HEK293 (cell line): ENCODE results near the gene LAP3.

ENCODE experiments used
- CTCF ChIA-PET: fragments of 350-600 bp; formaldehyde crosslinking; extraction: SDS; loops from one replicate; lab custom pipeline; 2021; ENCODE audit warnings: antibody characterized with exemption; lab: Yijun Ruan, JAX
- POLR2A ChIA-PET: fragments of 300-600 bp; formaldehyde crosslinking; extraction: SDS; loops from one replicate; lab custom pipeline; 2020; ENCODE audit warnings: antibody characterized with exemption, inconsistent platforms; lab: Yijun Ruan, JAX
- H3K27ac ChIP-seq: fragments of 200-500 bp; sonication (Bioruptor generic); 2 replicates; pipeline ENCODE4 v1.5.1; 2014; ENCODE audit warnings: low read depth, low read length, control low read depth, inconsistent platforms; ENCODE audit errors: extremely low read depth
- H3K36me3 ChIP-seq, 2 experiments: fragments of 200-500 bp in 1 of 2; sonication (Bioruptor generic) in 1 of 2; 1 replicate in 1 of 2; 2 replicates in 1 of 2; pipeline ENCODE4 v1.5.1; 2014 to 2017; ENCODE audit warnings: inconsistent platforms in 2 of 2, low read length in 2 of 2; ENCODE audit not compliant: control insufficient read depth in 2 of 2, insufficient read depth in 1 of 2
- H3K4me1 ChIP-seq: fragments of 200-500 bp; sonication (Bioruptor generic); 2 replicates; pipeline ENCODE4 v1.5.1; 2014; ENCODE audit warnings: mild to moderate bottlenecking, low read length, inconsistent platforms; ENCODE audit not compliant: control insufficient read depth, insufficient read depth
- H3K4me3 ChIP-seq: 2 replicates; pipeline ENCODE4 v1.5.1; 2011; ENCODE audit warnings: low read depth, mild to moderate bottlenecking, control low read depth, low read length, moderate library complexity
- H3K9me3 ChIP-seq: fragments of 200-500 bp; sonication (Bioruptor generic); 2 replicates; pipeline ENCODE4 v1.5.1; 2014; ENCODE audit warnings: low read depth, low read length, inconsistent platforms; ENCODE audit not compliant: control insufficient read depth, insufficient read depth
- BCL11B ChIP-seq: fragments of 450-650 bp; formaldehyde crosslinking; IDR thresholded peaks from 2 replicates; pipeline ENCODE4 v1.5.1; 2016; ENCODE audit warnings: low read depth, missing biosample characterization, missing genetic modification characterization
- GLI2 ChIP-seq: fragments of 450-650 bp; formaldehyde crosslinking; IDR thresholded peaks from 2 replicates; pipeline ENCODE4; 2017; ENCODE audit warnings: missing biosample characterization, missing genetic modification characterization, low read depth, borderline replicate concordance
- HIC1 ChIP-seq: fragments of 450-650 bp; formaldehyde crosslinking; IDR thresholded peaks from 2 replicates; pipeline ENCODE4 v1.5.1; 2016; ENCODE audit warnings: missing biosample characterization, missing genetic modification characterization
- KLF7 ChIP-seq: fragments of 450-650 bp; formaldehyde crosslinking; IDR thresholded peaks from 2 replicates; pipeline ENCODE4 v1.5.1; 2016; ENCODE audit warnings: missing biosample characterization, missing genetic modification characterization, borderline replicate concordance
- PBX3 ChIP-seq: sonication (generic); formaldehyde crosslinking; IDR thresholded peaks from 2 replicates; pipeline ENCODE4 v1.8.1; 2022; ENCODE audit warnings: mild to moderate bottlenecking, moderate library complexity, missing genetic modification reagents
- RBAK ChIP-seq: fragments of 450-650 bp; formaldehyde crosslinking; IDR thresholded peaks from 2 replicates; pipeline ENCODE4 v1.5.1; 2016; ENCODE audit warnings: missing biosample characterization, missing genetic modification characterization
- ZBTB20 ChIP-seq: fragments of 450-650 bp; formaldehyde crosslinking; IDR thresholded peaks from 2 replicates; pipeline ENCODE4 v1.5.1; 2016; ENCODE audit warnings: missing biosample characterization, missing genetic modification characterization
- ZNF121 ChIP-seq: fragments of 450-650 bp; formaldehyde crosslinking; IDR thresholded peaks from 2 replicates; pipeline ENCODE4 v1.5.1; 2016; ENCODE audit warnings: missing biosample characterization, missing genetic modification characterization
- ZNF248 ChIP-seq: fragments of 450-650 bp; formaldehyde crosslinking; IDR thresholded peaks from 2 replicates; pipeline ENCODE4 v1.5.1; 2017; ENCODE audit warnings: missing biosample characterization, missing genetic modification characterization
- ZNF280C ChIP-seq: fragments of 450-650 bp; formaldehyde crosslinking; IDR thresholded peaks from 2 replicates; pipeline ENCODE4 v1.5.1; 2016; ENCODE audit warnings: missing biosample characterization, missing genetic modification characterization
- ZNF362 ChIP-seq: fragments of 450-650 bp; formaldehyde crosslinking; IDR thresholded peaks from 2 replicates; pipeline ENCODE4 v1.5.1; 2016; ENCODE audit warnings: missing biosample characterization, missing genetic modification characterization
- ZNF394 ChIP-seq: fragments of 450-650 bp; formaldehyde crosslinking; IDR thresholded peaks from 2 replicates; pipeline ENCODE4 v1.5.1; 2016; ENCODE audit warnings: missing biosample characterization, missing genetic modification characterization, mild to moderate bottlenecking, moderate library complexity, borderline replicate concordance
- ZNF433 ChIP-seq: fragments of 450-650 bp; formaldehyde crosslinking; IDR thresholded peaks from 2 replicates; pipeline ENCODE4 v1.5.1; 2016; ENCODE audit warnings: missing biosample characterization, missing genetic modification characterization, low read depth
- ZNF558 ChIP-seq: fragments of 450-650 bp; formaldehyde crosslinking; IDR thresholded peaks from 2 replicates; pipeline ENCODE4 v1.5.1; 2016; ENCODE audit warnings: missing biosample characterization, missing genetic modification characterization
- ZNF626 ChIP-seq: fragments of 450-650 bp; sonication (Bioruptor Pico); formaldehyde crosslinking; IDR thresholded peaks from 2 replicates; pipeline ENCODE4 v1.5.1; 2018; ENCODE audit warnings: missing biosample characterization, missing genetic modification characterization, inconsistent platforms
- ZNF670 ChIP-seq: fragments of 450-650 bp; formaldehyde crosslinking; IDR thresholded peaks from 2 replicates; pipeline ENCODE4 v1.5.1; 2016; ENCODE audit warnings: missing biosample characterization, missing genetic modification characterization, low read depth
- ZNF791 ChIP-seq: fragments of 450-650 bp; formaldehyde crosslinking; IDR thresholded peaks from 2 replicates; pipeline ENCODE4 v1.5.1; 2016; ENCODE audit warnings: missing biosample characterization, missing genetic modification characterization
- ZNF837 ChIP-seq: fragments of 450-650 bp; formaldehyde crosslinking; IDR thresholded peaks from 2 replicates; pipeline ENCODE4 v1.5.1; 2016; ENCODE audit warnings: missing biosample characterization, missing genetic modification characterization
- ZSCAN5A ChIP-seq: fragments of 450-650 bp; formaldehyde crosslinking; IDR thresholded peaks from 2 replicates; pipeline ENCODE4 v1.5.1; 2016; ENCODE audit warnings: missing biosample characterization, missing genetic modification characterization

The LAP3 gene

GRCh38 chr4:17546678-17547077 lies 30.3 kb upstream of the LAP3 start:
- H3K36me3 ChIP-seq, result no peaks in the 10 kb centered on the region
- ChIA-PET POLR2A (no interaction called here), CTCF (interaction anchor here (0.5 to 1.2 kb wide), 3 partner anchors 90 to 287 kb away, joined by 4 read pairs; no protein-coding TSS in a partner anchor)
- no peak for TF ChIP-seq RBAK (tag by site-specific recombination)
- TF ChIP-seq ZNF626 (tag by site-specific recombination), result no peak
- no peak for TF ChIP-seq KLF7
- no peak for TF ChIP-seq ZNF362 (tag by site-specific recombination)
- TF ChIP-seq PBX3 (CRISPR knock-in tag), result no peak
- TF ChIP-seq ZNF433 (tag by site-specific recombination), result no peak
- TF ChIP-seq HIC1 (tag by site-specific recombination), result no peak
- no peak for TF ChIP-seq ZNF558
- TF ChIP-seq BCL11B (tag by site-specific recombination), result no peak
- no peak for TF ChIP-seq GLI2
- no peak for TF ChIP-seq ZNF837 (tag by site-specific recombination)
- no peak for TF ChIP-seq ZSCAN5A (tag by site-specific recombination)
- TF ChIP-seq ZBTB20 (tag by site-specific recombination), result no peak
- no peak for TF ChIP-seq ZNF394 (tag by site-specific recombination)
- no peak for TF ChIP-seq ZNF248 (tag by site-specific recombination)
- no peak for TF ChIP-seq ZNF791 (tag by site-specific recombination)
- TF ChIP-seq ZNF670 (tag by site-specific recombination), result no peak
- no peak for TF ChIP-seq ZNF280C (tag by site-specific recombination)
- no peak overlapping the region for H3K27ac ChIP-seq
- H3K4me3 ChIP-seq, result no peak overlapping the region
- H3K4me1 ChIP-seq, result no peaks in the 10 kb centered on the region
- H3K9me3 ChIP-seq, result no peaks in the 10 kb centered on the region

GRCh38 chr4:17550549-17550948 lies 26.4 kb upstream of the LAP3 start:
- no peak overlapping the region for H3K27ac ChIP-seq
- no peak for TF ChIP-seq ZNF121
- TF ChIP-seq, all 188 proteins: peak for 0
- no peaks in the 10 kb centered on the region for H3K36me3 ChIP-seq
- no peaks in the 10 kb centered on the region for H3K4me1 ChIP-seq
- no peaks in the 10 kb centered on the region for H3K9me3 ChIP-seq
- H3K4me3 ChIP-seq, result no peak overlapping the region
- ChIA-PET POLR2A (no interaction called here), CTCF (interaction anchor here (0.7 to 1.0 kb wide), 2 partner anchors 235 to 672 kb away, joined by 3 read pairs; no protein-coding TSS in a partner anchor)
